ENCODE results near the gene GRID1.

Gene GRID1

DNA sequence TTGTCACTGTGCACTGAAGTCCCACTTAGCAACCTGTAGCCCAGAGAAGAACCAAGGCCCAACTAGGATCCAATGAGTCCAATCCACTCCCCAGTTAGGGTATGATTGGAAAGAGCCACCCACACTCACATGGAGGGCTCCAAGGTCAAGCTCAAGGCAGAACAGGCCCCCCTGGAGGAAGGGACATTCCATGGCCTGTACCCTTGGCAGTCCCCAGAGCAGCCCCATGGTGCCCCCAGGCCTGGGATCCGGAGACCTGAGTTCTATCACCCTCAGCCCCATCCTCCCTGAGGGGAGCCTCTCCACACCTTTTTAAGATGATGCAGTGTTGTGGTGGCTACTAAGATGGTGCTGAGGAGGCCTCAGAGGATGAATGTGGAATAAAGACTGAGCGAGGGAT is 231.4 kb downstream of the GRID1 start:
- TF ChIP-seq, protein P1, sequence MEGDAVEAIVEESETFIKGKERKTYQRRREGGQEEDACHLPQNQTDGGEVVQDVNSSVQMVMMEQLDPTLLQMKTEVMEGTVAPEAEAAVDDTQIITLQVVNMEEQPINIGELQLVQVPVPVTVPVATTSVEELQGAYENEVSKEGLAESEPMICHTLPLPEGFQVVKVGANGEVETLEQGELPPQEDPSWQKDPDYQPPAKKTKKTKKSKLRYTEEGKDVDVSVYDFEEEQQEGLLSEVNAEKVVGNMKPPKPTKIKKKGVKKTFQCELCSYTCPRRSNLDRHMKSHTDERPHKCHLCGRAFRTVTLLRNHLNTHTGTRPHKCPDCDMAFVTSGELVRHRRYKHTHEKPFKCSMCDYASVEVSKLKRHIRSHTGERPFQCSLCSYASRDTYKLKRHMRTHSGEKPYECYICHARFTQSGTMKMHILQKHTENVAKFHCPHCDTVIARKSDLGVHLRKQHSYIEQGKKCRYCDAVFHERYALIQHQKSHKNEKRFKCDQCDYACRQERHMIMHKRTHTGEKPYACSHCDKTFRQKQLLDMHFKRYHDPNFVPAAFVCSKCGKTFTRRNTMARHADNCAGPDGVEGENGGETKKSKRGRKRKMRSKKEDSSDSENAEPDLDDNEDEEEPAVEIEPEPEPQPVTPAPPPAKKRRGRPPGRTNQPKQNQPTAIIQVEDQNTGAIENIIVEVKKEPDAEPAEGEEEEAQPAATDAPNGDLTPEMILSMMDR (IDR thresholded peaks at IDR 0.05; ENCODE audit: control insufficient read depth, extremely low read depth, insufficient read depth) = no peak

DNA sequence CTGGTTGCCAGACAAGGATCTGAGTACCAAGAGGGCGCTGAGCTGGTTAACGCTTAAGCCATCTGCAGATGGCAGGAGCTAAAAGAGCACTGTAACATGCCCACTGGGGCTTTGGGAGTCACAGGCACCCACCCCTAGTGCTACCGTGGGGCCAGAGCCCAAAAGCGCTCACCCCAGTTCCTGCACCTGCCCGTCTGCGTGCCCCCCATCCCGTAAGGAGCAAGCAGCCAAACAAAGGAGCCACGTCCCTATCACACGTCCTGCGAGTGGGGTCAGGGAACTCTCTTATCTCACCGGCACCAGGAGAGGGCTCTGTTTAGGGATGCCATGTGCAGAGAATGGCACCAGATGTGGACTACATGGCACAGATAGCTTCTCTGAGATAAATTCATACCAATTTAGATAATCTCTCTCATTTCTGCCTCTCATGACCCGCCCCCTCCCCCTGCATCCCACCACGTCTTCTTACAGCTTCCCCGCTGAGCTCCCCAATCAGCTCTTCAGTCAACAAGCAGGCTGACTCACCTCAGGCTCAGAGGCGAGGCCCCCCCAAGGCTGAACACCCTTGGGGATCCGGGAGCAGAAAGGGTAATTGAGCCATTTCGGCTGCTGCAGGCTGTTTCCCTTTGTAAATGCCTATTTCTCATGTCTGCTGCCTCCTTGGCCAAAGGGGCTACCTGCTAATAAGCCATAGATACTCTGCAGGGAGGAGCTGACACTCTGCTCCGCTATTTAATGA is 235.7 kb downstream of the GRID1 start:
- no peak overlapping the region for H3K4me3 ChIP-seq (ENCODE audit: low read depth, low read length)
- DNase-seq (ENCODE audit: low read depth) = no peak
- TF ChIP-seq, protein P1 (IDR thresholded peaks at IDR 0.05; ENCODE audit: control insufficient read depth, extremely low read depth, insufficient read depth) = no peak

More for the DNA sequence above, 231.4 kb downstream of the GRID1 start:
- no peak overlapping the region for H3K4me3 ChIP-seq (ENCODE audit: low read depth, low read length)
- no peak for DNase-seq (ENCODE audit: low read depth)

DNA sequence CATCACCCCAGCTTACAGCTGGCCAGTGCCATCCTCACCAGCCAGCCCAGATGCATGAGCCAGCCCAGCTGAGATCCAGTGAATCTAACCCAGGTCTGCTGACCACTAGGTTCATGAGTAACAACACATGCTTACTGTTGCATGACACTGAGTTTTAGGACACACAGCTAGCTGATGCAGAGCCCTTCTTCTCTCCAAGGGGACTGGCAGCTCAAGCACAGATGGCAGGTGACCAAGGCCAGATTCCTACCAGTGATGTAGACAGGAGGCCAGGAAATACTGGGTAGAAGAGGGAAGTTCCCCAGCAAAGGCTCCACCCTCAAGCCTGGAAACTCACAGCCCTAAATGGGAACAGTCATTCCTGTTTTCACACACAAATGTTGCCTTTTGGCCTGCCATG is 236.6 kb downstream of the GRID1 start:
- no peak for DNase-seq (ENCODE audit: low read depth)
- TF ChIP-seq, protein P1 (IDR thresholded peaks at IDR 0.05; ENCODE audit: control insufficient read depth, extremely low read depth, insufficient read depth) = no peak
- no peak overlapping the region for H3K4me3 ChIP-seq (ENCODE audit: low read depth, low read length)

DNA sequence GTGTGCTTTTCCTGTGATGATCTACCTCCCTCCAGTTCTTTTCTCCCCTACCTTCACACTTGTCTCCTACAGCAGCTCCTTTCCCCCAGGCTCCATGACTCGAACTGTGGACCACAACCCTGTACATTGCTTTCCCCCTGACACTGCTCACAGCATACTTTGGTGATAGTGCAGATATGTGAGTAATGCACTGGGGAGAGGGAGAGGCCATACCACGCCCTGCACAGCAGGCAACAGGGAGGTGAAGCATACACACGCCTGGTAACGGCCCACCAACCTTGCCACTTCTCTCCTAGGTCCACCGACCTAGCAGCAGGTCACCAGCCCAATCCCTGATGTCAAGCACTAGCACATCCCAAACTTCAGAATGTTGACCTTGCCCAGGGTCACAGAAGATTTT is 238.2 kb downstream of the GRID1 start:
- no peak overlapping the region for H3K4me3 ChIP-seq (ENCODE audit: low read depth, low read length)
- no peak for DNase-seq (ENCODE audit: low read depth)
- TF ChIP-seq, protein P1 (IDR thresholded peaks at IDR 0.05; ENCODE audit: control insufficient read depth, extremely low read depth, insufficient read depth) = no peak

DNA sequence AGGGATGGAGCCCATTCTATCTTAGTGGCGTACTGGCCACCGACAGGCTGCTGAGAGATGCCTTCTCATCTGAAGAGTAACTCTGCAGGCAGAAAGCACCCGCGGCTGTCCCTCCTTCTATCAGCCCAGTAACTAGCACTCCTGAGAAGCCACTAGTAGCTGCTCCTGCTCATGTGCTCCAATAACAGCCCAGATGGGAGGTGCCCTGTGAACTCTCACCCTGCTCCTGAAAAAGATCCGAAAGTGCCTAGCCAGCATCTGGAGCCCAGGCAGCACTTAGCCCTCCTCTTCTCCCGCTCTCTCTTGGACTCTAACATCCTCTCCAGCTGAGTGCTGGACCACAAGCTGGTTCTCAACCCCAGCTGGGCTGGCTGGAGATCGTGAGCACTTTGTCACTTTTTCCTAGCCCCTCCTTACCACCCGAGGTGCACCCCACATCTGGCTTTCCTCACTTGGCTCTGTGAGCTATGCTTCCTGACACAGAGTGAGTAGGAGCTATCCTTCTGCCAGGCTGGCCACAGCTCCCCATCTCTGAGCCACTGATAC is 239.2 kb downstream of the GRID1 start:
- no peak for DNase-seq (ENCODE audit: low read depth)
- TF ChIP-seq, protein P1 (IDR thresholded peaks at IDR 0.05; ENCODE audit: control insufficient read depth, extremely low read depth, insufficient read depth) = no peak
- no peak overlapping the region for H3K4me3 ChIP-seq (ENCODE audit: low read depth, low read length)

DNA sequence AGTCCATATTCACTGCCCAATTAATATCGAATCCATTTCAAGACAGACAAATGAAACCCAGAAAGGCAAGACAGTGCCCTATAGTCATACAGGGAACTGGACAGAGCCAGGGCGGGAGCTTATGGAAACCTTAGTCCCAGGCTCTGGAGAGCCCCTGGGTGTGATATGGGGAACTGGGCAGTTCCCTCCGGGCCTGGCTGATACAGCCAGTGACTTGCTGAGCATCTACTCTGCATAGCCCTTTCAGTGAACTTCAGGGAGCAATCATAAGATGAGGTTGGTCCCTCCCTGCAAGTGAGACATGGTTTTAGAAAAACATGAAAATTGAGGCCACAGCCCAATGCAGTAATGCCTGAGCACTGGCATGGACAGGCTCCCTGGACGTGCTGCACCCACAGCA is 241.9 kb downstream of the GRID1 start:
- TF ChIP-seq, protein P1 (IDR thresholded peaks at IDR 0.05; ENCODE audit: control insufficient read depth, extremely low read depth, insufficient read depth) = no peak
- H3K4me3 ChIP-seq (ENCODE audit: low read depth, low read length) = no peak overlapping the region
- DNase-seq (ENCODE audit: low read depth) = no peak

DNA sequence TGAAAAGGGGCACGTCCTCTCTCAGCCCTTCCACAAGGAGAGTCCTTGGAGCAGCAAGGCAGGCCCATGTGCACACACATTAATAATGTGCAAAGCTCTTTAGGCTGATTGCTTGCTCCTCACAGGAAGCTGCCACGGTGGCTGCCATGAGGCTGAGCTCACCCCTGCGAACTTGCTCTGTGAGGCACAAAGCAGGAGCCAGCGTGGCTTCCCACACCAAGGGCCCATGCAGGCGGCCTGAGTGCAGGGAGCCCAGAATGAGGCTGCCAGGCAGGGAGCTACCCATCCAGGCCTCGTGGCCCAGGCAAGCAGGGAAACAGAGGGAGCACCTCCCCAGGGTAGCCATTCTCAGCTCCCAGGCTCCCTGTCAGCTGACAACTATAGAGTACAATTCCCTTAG is 242.9 kb downstream of the GRID1 start:
- DNase-seq (ENCODE audit: low read depth) = no peak
- H3K4me3 ChIP-seq (ENCODE audit: low read depth, low read length) = no peak overlapping the region
- TF ChIP-seq, protein P1 (IDR thresholded peaks at IDR 0.05; ENCODE audit: control insufficient read depth, extremely low read depth, insufficient read depth) = no peak
